CD4-positive, alpha-beta T cell treated with Interleukin-15 for 4 hours (primary cell): ENCODE measurements around the gene WDFY4.

ENCODE experiments used
- DNase-seq: peaks from one replicate; pipeline ENCODE4 v3.0.0-alpha.2; 2020; ENCODE audit warnings: low spot score

Gene WDFY4

DNA sequence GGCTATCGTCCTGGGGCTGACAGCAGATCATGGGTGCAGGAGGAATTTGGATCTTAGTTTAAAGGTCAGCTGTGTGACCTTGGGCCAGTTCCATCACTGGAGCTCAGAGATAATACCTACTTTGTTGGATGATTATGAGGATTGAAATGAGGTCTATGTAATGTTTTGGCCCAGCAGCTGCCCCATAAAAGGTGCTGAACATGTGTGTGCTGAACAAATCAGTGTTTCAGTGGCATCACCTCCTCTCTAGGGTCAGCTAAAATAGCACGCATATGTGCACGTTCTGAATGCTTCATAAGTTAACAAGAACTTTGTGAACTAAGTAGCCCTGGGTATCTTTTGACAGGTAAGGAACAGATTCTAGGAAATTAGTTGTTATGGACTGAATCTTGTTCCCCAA, 339.8 kb downstream of the WDFY4 start:
- DNase-seq: no peak

- no peak for DNase-seq
These were observed 340.8 kb downstream of the WDFY4 start for GRCh38 chr10:49025347-49025983.

- no peak for DNase-seq
These were observed 344.0 kb downstream of the WDFY4 start for GRCh38 chr10:49028639-49029038.

DNA sequence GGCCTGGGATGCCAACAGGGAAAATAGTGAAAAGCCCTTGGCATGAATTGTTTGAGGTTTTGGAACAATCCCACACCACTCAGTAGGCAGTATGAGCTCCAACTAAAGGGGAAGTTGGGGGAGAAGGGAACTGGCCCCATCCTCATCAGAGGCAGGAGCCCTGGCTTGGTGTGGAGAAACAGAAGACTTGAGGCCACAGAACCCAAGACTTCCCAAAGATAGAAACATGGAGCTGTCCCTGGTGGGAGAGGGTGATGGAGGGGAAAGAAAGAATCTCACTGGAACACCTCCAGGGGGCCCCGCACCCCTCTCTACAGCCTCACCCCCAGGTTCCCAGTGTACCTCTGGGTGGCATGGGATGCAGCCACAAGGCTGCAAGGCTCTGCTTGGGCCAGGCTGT, 345.0 kb downstream of the WDFY4 start:
- DNase-seq: no peak
